Stimulated activated CD8-positive, alpha-beta memory T cell treated with anti-CD3 and anti-CD28 coated beads, Interleukin-4, amount 100 ng/mL, for 4 hours (primary cell): ENCODE results near the gene DISC1.
"Not testable (repeated sequence)": the region's sequence is repeated elsewhere in the genome, so short reads cannot be mapped to it uniquely, and the experiment has no call there.

Experiments used
- DNase-seq, 2 donors: peaks; one replicate each; pipeline ENCODE4 v3.0.0-alpha.2; 2020; ENCODE audit warnings: low read depth in 2 of 2, low spot score in 1 of 2

The DISC1 gene

GRCh38 chr1:231634323-231635013 lies 7.9 kb downstream of the DISC1 start:
- no peak for DNase-seq

DNA sequence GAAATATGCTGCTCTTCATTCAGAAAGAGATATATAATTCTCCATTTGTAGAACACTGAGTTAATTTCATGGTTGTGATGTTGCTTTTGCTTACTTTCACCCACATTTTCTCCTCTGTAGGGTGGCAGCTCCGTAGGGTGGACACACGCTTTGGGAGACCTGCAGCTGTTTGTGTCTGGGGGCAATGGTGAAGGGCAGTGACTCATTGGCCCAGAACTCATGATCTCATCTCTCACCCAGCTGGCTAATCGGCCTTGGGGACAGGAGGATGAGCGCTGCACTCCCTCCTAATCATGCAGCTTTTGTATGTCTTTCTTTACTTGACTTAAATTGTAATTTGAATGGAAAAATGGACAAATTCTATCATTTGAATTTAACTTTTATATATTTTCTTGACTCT lies 9.6 kb downstream of the DISC1 start:
- no peak for DNase-seq

DNA sequence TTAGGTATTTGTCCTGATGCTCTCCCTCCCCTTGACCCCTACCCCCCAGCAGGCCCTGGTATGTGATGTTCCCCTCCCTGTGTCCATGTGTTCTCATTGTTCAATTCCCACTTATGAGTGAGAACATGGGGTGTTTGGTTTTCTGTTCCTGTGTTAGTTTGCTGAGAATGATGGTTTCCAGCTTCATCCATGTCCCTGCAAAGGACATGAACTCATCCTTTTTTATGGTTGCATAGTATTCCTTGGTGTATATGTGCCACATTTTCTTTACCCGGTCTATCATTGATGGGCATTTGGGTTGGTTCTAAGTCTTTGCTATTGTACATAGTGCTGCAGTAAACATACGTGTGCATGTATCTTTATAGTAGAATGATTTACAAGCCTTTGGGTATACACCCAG lies 10.3 kb downstream of the DISC1 start:
- DNase-seq = not testable (repeated sequence)

DNA sequence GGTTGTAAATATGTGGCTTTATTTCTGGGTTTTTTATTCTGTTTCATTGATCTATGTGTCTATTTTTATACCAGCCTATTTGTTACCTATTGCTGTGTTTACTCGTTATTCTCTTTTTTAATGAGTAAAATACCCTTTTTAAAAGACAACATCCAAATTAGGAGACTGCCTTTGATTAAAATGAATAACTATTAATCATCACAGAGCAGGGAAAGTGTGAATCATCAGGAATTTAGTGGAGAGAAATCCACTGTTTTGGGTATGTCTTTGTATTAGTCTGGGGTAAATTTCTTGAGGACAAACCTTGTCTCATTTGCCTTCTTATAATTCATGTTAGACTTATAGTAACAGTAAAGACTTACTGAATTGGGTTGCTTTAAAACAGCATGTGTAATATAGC lies 12.1 kb downstream of the DISC1 start:
- DNase-seq = no peak

GRCh38 chr1:231639819-231640218 lies 13.2 kb downstream of the DISC1 start:
- DNase-seq = no peak

- not testable (repeated sequence) for DNase-seq
Observed at GRCh38 chr1:231641444-231641843, 14.9 kb downstream of the DISC1 start.

DNA sequence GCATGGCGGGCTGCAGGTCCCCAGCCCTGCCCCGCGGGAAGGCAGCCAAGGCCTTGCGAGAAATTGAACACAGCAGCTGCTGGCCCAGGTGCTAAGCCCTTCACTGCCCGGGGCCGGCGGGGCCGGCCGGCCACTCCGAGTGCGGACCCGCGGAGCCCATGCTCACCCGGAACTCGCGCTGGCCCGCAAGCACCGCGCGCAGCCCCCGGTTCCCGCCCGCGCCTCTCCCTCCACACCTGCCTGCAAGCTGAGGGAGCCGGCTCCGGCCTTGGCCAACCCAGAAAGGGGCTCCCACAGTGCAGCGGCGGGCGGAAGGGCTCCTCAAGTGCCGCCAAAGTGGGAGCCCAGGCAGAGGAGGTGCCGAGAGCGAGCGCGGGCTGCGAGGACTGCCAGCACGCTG lies 15.5 kb downstream of the DISC1 start:
- not testable (repeated sequence) for DNase-seq

- DNase-seq = no peak
Observed at GRCh38 chr1:231642618-231643017, 16.0 kb downstream of the DISC1 start.

GRCh38 chr1:231643071-231643934 lies 16.7 kb downstream of the DISC1 start:
- DNase-seq = no peak

GRCh38 chr1:231643935-231644237 lies 17.3 kb downstream of the DISC1 start:
- DNase-seq = no peak

- not testable (repeated sequence) for DNase-seq
Observed at GRCh38 chr1:231645634-231646033, 19.0 kb downstream of the DISC1 start.

GRCh38 chr1:231646165-231646564 lies 19.6 kb downstream of the DISC1 start:
- not testable (repeated sequence) for DNase-seq

- not testable (repeated sequence) for DNase-seq
Observed at GRCh38 chr1:231651621-231652260, 25.2 kb downstream of the DISC1 start.

- no peak for DNase-seq
Observed at GRCh38 chr1:231653632-231654031, 27.0 kb downstream of the DISC1 start.

- DNase-seq = no peak
Observed at GRCh38 chr1:231656741-231657140, 30.2 kb downstream of the DISC1 start.

DNA sequence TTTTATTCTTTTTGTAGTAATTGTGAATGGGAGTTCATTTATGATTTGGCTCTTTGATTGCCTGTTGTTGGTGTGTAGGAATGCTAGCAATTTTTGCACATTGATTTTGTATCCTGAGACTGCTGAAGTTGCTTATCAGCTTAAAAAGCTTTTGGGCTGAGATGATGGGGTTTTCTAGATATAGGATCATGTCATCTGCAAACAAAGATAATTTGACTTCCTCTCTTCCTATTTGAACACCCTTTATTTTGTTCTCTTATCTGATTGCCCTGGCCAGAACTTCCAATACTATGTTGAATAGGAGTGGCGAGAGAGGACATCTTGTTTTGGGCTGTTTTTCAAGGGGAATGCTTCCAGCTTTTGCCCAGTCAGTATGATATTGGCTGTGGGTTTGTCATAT lies 31.6 kb downstream of the DISC1 start:
- DNase-seq = not testable (repeated sequence)

DNA sequence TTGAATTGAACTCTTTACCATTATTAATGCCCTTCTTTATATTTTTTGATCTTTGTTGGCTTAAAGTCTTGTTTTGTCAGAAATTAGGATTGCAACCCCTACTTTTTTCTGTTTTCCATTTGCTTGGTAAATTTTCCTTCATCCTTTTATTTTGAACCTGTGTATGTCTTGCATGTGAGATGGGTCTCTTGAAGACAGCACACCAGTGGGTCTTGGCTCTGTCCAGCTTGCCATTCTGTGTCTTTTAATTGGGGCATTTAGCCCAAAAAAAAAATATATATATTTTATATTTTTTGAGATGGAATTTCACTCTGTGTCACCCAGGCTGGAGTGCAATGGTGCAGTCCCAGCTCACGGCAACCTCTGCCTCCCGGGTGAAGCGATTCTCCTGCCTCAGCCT lies 33.6 kb downstream of the DISC1 start:
- no peak for DNase-seq

DNA sequence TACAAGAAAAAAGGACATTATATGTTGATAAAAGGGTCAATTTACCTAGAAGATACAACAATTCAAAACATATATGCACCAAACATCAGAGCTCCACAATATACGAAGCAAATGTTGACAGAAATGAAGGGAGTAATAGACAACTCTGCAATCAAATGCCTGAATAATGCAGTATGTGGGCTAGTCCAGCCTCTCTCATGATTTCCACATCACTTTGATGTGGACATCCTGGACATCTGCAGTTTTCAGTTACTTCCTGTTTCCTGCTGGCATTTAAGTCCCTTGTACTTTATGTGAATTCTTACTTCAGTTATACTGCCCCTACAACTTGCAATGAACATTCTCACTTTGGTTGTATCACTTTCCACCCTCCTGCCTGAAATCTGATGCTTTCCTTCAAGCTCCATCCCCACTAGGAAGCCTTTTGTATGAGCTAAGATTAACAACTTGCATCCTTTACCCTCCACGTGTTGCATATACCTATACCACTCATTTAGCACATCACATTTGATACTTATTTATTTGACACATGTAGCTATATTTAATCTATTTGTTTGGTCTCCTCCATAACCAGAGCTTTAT lies 36.7 kb downstream of the DISC1 start:
- no peak for DNase-seq

DNA sequence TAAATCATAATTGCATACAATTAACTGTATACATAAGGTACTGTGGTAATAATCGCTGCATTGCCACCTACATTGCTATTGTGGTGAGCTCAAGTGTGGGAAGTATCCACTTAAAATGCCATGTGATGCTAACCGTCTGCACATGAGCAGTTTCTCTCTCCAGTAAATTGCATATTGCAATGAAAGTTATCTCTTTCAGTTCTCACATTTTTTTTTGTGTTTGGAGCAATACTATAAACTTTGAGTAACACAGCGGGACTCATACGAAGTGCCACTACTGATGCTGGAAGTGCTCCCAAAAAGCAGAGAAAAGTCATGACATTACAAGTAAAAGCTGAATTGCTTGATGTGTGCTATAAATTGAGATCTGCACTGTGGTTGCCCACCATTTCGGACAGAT lies 38.5 kb downstream of the DISC1 start:
- DNase-seq = no peak

- no peak for DNase-seq
Observed at GRCh38 chr1:231665726-231666125, 39.1 kb downstream of the DISC1 start.

GRCh38 chr1:231666220-231666936 lies 39.8 kb downstream of the DISC1 start:
- DNase-seq = no peak
